Ascending aorta (tissue), 2 donors: ENCODE measurements around the gene HDLBP. TPM values are rescaled to one million over a fixed set of nuclear protein-coding genes. Genes with fewer than 3 reads are reported as not detected.

Experiments
- DNase-seq, 2 donors: peaks; one replicate each; pipeline ENCODE4 v3.0.0-alpha.2; 2019; ENCODE audit warnings: low spot score in 2 of 2
- H3K27ac ChIP-seq, 2 donors: fragments of 200-600 bp; sonication (generic); one replicate each; pipeline ENCODE4 v1.5.1; 2016 to 2017; ENCODE audit warnings: mild to moderate bottlenecking in 1 of 2
- H3K27me3 ChIP-seq: fragments of 200-600 bp; sonication (generic); one replicate; pipeline ENCODE4 v1.5.1; 2017
- H3K36me3 ChIP-seq, 2 donors: fragments of 200-600 bp; sonication (generic); one replicate each; pipeline ENCODE4 v1.5.1; 2016
- H3K4me1 ChIP-seq, 2 donors: fragments of 200-600 bp; sonication (generic); one replicate each; pipeline ENCODE4 v1.5.1; 2016 to 2017; ENCODE audit warnings: mild to moderate bottlenecking in 1 of 2
- H3K4me3 ChIP-seq, 2 donors: fragments of 200-600 bp; sonication (generic); one replicate each; pipeline ENCODE4 v1.5.1; 2016 to 2017; ENCODE audit warnings: mild to moderate bottlenecking in 1 of 2
- H3K9me3 ChIP-seq, 2 donors: fragments of 200-600 bp; sonication (generic); one replicate each; pipeline ENCODE4 v1.5.1; 2016
- intact Hi-C: fragments of 100-400 bp; cut with DNase I; formaldehyde crosslinking; loops from one replicate; pipeline ENCODE4 v1.15.1; 2023
- total RNA-seq: library from RNA; depleted of rRNA; stranded (reverse); fragments of >200 nt; gene quantifications from one replicate; pipeline ENCODE4 v1.1.0, GENCODE V29; 2016
- TF ChIP-seq, protein P1 (sequence below), 3 experiments: fragments of 200-600 bp in 2 of 3; fragments of 450-650 bp in 1 of 3; sonication (generic) in 2 of 3; IDR thresholded peaks; one replicate each; pipeline ENCODE4 v1.5.1; 2016 to 2019; ENCODE audit warnings: antibody characterized with exemption in 3 of 3, mild to moderate bottlenecking in 1 of 3, moderate library complexity in 1 of 3

Gene HDLBP
- total RNA-seq, 1 donor from 2014 or later: 308 TPM

DNA sequence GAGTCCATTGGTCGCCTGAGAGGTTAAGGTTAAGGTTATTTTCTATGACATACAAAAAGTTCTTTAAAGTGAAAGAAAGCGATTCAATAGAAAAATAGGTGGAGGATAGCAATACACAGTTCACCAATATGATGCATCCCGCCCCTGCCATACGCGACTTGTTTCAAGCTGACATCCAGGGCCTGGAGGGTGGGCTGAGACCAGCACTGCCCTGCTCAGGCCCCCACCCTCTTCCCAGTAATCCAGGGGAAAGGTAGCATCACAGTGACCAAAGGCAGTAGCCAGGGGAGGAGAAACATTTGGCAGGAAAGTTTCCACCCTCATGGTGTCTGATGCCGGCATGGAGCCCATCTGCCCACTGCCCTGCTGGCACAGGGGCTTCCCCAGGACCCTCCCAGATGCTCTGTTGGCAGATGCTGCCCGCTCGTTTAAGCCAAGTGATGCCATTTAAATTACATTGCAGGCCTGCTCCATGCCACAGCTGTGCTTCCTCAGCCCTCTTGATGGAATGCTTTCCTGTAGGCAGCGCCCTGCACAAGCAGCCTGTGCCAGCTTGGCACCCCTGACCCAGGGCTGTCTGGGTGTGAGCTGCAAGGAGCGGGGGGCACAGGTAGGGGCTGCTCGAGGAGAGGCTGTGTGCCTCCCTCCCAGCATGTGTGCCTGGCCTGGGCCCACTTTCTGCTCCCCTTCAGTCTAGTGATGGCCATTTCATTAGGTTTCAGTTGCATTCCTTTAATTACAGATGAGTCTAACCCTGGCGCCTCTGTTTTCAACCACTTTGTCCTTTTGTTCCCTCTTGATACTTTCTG is 137.7 kb downstream of the HDLBP start:
- Histone ChIP-seq H3K27me3 (no peaks in the 10 kb centered on the region), H3K4me3 (no peak overlapping the region), H3K27ac (no peak overlapping the region), H3K9me3 (no peaks in the 10 kb centered on the region), H3K4me1 (no peaks in the 10 kb centered on the region), H3K36me3 (peaks cover 17 to 63% of the 10 kb centered on the region in 2 donors)
- intact Hi-C loops: no loop called here
- TF ChIP-seq, protein P1, sequence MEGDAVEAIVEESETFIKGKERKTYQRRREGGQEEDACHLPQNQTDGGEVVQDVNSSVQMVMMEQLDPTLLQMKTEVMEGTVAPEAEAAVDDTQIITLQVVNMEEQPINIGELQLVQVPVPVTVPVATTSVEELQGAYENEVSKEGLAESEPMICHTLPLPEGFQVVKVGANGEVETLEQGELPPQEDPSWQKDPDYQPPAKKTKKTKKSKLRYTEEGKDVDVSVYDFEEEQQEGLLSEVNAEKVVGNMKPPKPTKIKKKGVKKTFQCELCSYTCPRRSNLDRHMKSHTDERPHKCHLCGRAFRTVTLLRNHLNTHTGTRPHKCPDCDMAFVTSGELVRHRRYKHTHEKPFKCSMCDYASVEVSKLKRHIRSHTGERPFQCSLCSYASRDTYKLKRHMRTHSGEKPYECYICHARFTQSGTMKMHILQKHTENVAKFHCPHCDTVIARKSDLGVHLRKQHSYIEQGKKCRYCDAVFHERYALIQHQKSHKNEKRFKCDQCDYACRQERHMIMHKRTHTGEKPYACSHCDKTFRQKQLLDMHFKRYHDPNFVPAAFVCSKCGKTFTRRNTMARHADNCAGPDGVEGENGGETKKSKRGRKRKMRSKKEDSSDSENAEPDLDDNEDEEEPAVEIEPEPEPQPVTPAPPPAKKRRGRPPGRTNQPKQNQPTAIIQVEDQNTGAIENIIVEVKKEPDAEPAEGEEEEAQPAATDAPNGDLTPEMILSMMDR (IDR thresholded peaks at IDR 0.05): no peak
- no peak for DNase-seq

Other genes starting within 250 kb of the HDLBP start
- gene MTERF4, start 213.4 kb downstream of the HDLBP start, total RNA-seq: 50.2 TPM
- gene PASK, start 166.2 kb downstream of the HDLBP start, total RNA-seq: not detected
- gene PPP1R7, start 165.2 kb downstream of the HDLBP start, total RNA-seq: 4.2 TPM
- 0.43 TPM for gene ANO7, start 127.0 kb downstream of the HDLBP start, total RNA-seq
- 248 TPM for gene SEPTIN2, start 253 bp upstream of the HDLBP start, total RNA-seq
- 19.6 TPM for gene FARP2, start 40.6 kb upstream of the HDLBP start, total RNA-seq
- gene STK25, start 192.9 kb upstream of the HDLBP start, total RNA-seq: 259 TPM
- gene BOK, start 243.1 kb upstream of the HDLBP start, total RNA-seq: 35.4 TPM